ENCODE measurements around the gene TRIM31.

DNA sequence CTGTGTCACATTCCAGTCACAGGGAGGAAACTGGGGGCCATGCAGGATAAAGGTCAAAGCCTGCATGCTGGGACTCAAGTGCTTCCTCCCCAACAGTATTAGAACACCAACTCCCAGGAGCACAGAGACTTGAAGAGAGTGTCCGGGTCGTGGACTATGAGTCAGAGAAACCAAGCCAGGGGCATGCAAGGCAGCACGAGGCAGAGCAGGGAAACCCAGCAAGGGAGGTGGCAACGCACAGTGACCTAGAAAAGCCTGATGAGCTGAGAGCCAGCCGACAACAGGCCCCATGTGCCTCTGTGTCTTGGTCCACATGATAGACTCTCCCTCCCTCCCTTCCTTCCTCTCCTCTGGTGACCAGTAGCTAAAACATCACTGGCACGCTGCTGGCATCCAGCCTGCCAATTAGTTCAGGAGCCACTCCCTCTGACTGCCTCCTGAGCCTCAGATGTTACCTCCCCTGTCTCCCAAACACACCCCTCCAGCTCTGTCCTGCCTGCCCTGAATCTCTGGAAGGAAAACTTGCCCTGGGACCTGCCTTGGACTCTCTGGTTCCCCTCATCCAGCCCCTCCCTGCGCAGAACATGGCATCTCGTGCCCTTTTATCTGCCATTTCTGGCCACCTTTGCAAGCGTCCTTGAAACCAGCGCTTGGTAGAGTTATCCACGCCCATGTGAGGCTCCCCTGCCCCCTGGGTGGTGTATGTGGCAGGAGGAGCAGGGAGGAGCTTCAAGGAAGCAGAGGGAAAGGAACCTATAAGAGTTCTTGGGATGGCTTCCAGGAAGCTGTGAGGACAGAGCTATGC lies 21.1 kb downstream of the TRIM31 start:
- TF ChIP-seq, protein P1, sequence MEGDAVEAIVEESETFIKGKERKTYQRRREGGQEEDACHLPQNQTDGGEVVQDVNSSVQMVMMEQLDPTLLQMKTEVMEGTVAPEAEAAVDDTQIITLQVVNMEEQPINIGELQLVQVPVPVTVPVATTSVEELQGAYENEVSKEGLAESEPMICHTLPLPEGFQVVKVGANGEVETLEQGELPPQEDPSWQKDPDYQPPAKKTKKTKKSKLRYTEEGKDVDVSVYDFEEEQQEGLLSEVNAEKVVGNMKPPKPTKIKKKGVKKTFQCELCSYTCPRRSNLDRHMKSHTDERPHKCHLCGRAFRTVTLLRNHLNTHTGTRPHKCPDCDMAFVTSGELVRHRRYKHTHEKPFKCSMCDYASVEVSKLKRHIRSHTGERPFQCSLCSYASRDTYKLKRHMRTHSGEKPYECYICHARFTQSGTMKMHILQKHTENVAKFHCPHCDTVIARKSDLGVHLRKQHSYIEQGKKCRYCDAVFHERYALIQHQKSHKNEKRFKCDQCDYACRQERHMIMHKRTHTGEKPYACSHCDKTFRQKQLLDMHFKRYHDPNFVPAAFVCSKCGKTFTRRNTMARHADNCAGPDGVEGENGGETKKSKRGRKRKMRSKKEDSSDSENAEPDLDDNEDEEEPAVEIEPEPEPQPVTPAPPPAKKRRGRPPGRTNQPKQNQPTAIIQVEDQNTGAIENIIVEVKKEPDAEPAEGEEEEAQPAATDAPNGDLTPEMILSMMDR (IDR thresholded peaks at IDR 0.05; ENCODE audit: poor library complexity, severe bottlenecking), result no peak
- TF ChIP-seq EZH2 (IDR thresholded peaks at IDR 0.05; ENCODE audit: borderline replicate concordance, insufficient read depth, low read length, poor library complexity, severe bottlenecking) (no peak), RAD21 (conservative IDR thresholded peaks at IDR 0.05) (no peak), POLR2AphosphoS5 (IDR thresholded peaks at IDR 0.05) (no peak), EP300 (conservative IDR thresholded peaks at IDR 0.05; ENCODE audit: poor library complexity, severe bottlenecking) (no peak), REST (IDR thresholded peaks at IDR 0.05; ENCODE audit: borderline replicate concordance) (no peak)

Measured in neural cell (in vitro differentiated cells).